ENCODE results near the gene TLR3. TPM values are rescaled to one million over a fixed set of nuclear protein-coding genes. Genes with fewer than 3 reads are reported as not detected.

Gene TLR3
- total RNA-seq: 2.0 and 2.7 TPM in 2 replicates

DNA sequence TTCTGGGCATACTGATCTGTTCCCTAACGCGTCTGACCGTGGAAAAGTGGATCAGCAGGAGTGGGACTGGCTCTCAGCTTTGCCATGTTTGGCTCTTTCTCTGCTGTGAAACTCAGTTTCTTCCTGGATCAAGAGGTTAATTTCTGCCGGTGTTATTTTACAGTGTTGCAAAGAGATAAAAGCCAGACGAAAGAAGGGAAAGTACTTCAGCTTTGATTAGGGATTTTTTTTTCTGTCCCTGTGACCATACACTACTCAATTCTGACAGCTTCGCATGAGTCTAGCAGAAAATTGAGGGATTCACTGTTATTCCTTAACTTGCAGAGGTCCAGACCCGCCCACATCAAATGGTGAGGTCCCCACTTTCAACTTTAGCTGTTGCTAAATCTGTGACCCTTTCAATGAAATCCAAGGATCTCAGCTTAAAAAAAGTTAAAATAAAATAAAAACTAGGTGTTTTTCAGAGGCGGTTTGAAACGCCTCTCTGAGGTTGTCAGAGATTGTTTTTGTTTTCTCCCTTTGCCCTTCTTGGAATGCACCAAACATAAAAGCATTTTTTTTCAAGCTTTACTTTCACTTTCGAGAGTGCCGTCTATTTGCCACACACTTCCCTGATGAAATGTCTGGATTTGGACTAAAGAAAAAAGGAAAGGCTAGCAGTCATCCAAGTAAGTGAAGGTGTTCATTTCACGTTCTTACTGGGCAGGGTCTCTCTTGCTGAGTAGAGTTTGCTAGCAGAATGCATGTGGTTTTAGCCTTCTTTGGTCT lies at the start of gene TLR3:
TSS of gene TLR3 (plus strand) at position 576 of the 768 bp plus-strand sequence. CDS start 7,464 bp downstream, outside the sequence.

DNA sequence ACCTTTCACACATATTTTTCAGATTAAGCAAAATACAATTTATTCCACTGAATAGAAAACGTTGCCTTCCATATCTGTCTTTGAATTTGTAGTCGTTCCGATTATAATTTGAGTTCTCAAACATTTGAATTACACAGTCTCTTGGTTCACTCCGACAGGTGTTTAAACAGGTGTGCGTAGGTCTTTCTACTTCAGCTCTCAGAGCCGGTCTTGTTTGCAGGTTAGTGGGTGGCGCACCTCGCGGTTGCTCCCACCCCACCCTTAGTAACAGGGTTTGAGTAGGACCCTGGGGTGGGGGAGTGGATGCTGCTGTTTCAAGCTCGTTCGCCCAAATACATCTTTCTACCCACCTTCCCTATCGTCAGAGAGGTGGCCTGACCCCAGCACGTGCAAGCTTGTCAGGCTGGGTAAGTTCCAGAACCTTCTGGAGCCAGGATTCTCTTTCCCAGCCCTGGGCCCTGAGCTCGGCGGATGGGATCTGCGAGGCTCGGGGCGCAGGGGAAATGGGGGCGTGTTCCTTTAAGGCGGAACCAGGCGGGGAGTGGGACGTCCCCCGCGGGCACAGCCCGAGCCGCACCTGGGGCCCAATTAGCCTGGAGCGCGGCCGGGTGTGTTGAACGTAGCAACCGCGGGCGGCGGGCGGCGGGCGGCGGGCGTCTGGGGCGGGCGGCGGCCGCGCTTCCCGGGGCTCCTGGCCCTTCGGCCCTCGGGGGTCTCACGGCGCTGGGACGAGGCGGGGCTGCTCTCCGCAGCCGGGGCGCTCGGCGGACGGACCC lies 35.3 kb downstream of the TLR3 start, which contains the start of gene FAM149A:
TSS of gene FAM149A (plus strand) at position 591 of the 776 bp plus-strand sequence.

Other genes starting within 250 kb of the TLR3 start
- 5.3 and 7.0 TPM in 2 replicates for gene FAM149A, start 35.5 kb downstream of the TLR3 start, total RNA-seq
- 14.5 and 19.9 TPM in 2 replicates for gene CYP4V2, start 122.4 kb downstream of the TLR3 start, total RNA-seq
- 0.18 TPM in 1 of 2 replicates, not detected in the other for gene KLKB1, start 158.4 kb downstream of the TLR3 start, total RNA-seq
- not detected in 2 replicates for gene F11, start 197.0 kb downstream of the TLR3 start, total RNA-seq

All from smooth muscle cell of bladder (primary cell).